ENCODE measurements around the gene OR4K2. TPM values are rescaled to one million over a fixed set of nuclear protein-coding genes. Genes with fewer than 3 reads are reported as not detected.

The OR4K2 gene
- total and polyA plus RNA-seq, 7 experiments from 2014 or later = not detected

DNA sequence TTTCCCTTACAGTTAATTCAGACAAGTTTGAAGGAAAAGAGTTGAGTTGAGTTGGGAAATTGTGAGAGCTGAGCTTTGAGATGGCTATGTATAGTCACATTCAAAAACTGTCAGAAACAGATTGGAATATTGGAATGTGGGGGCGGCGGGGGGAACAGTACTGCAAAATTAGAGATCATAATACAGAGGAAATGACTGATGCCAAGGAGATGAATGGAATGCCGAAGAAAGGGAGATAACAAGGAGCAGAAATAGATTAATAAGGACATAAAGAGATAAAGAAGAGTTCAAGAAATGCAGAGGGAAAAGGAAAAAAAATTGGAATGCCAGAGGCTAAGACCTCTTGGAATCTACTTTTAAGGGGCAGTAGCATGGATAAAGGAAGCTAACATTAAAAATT, 42.3 kb downstream of the OR4K2 start:
- Mint-ChIP-seq H3K4me3 (no peak overlapping the region), H3K27me3 (no peaks in the 10 kb centered on the region), H3K4me1 (no peaks in the 10 kb centered on the region), H3K36me3 (no peaks in the 10 kb centered on the region), H3K27ac (no peak overlapping the region), H3K9me3 (peaks cover 0 to 7% (median 0%) of the 10 kb centered on the region in 11 donors)
- ChIA-PET CTCF (no interaction called here), POLR2A (no interaction called here)
- no peaks in the 10 kb centered on the region for H3K9me3 ChIP-seq (ENCODE audit: control insufficient read depth in 2 of 3, low read length in 3 of 3)
- no peaks in the 10 kb centered on the region for H3K27me3 ChIP-seq (ENCODE audit: control insufficient read depth in 2 of 2, insufficient read depth in 2 of 2, low read length in 2 of 2)
- no peak overlapping the region for H3K4me3 ChIP-seq (ENCODE audit: low read length)
- H3K4me1 ChIP-seq (ENCODE audit: control insufficient read depth in 2 of 2, insufficient read depth in 2 of 2, low read length in 2 of 2) = no peaks in the 10 kb centered on the region
- intact Hi-C loops (cut with micrococcal nuclease) = no loop called here
- ATAC-seq (no peak), DNase-seq (no peak)
- H3K27ac ChIP-seq (ENCODE audit: low read depth, low read length) = no peak overlapping the region
- H3K36me3 ChIP-seq (ENCODE audit: control insufficient read depth in 2 of 3, insufficient read depth in 3 of 3, low read length in 3 of 3) = no peaks in the 10 kb centered on the region

DNA sequence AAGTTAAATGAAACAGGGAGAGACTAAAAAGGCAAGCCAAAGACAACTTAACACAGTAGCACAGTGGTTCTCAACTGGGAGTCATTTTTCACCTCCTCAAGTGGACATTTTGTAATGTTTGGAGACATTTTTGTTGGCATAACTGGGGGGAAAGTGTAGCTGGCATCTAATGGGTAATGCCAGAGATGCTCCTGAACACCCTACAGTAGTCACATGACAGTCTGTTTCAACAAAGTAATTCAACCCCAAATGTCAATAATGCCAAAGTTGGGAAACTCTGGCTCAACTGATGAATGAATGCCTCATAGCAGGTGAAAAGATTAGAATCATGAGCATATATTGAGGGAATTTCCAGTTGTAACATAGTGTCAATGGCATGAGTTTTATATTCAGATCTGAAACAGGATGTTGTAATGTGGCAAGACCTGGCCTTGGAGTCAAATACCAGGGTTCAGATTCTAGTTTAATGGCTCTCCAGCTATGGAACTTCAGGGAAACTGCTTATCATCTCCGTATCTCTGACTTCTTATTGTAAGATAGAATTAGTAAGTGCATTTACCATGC, 43.1 kb downstream of the OR4K2 start:
- DNase-seq = no peak
- intact Hi-C loops (cut with micrococcal nuclease) = no loop called here
- Mint-ChIP-seq H3K27ac (no peak overlapping the region), H3K4me3 (no peak overlapping the region), H3K27me3 (no peaks in the 10 kb centered on the region), H3K36me3 (no peaks in the 10 kb centered on the region), H3K4me1 (no peaks in the 10 kb centered on the region), H3K9me3 (peaks cover 0 to 4% (median 0%) of the 10 kb centered on the region in 11 donors)
- Histone ChIP-seq H3K27me3 (ENCODE audit: control insufficient read depth in 2 of 2, insufficient read depth in 2 of 2, low read length in 2 of 2) (no peaks in the 10 kb centered on the region), H3K36me3 (ENCODE audit: control insufficient read depth in 2 of 3, insufficient read depth in 3 of 3, low read length in 3 of 3) (no peaks in the 10 kb centered on the region), H3K4me1 (ENCODE audit: control insufficient read depth in 2 of 2, insufficient read depth in 2 of 2, low read length in 2 of 2) (no peaks in the 10 kb centered on the region), H3K4me3 (ENCODE audit: low read length) (no peak overlapping the region), H3K9me3 (ENCODE audit: control insufficient read depth in 2 of 3, low read length in 3 of 3) (no peaks in the 10 kb centered on the region), H3K27ac (ENCODE audit: low read depth, low read length) (no peak overlapping the region)
- ChIA-PET CTCF (no interaction called here), POLR2A (no interaction called here)
- ATAC-seq = no peak

DNA sequence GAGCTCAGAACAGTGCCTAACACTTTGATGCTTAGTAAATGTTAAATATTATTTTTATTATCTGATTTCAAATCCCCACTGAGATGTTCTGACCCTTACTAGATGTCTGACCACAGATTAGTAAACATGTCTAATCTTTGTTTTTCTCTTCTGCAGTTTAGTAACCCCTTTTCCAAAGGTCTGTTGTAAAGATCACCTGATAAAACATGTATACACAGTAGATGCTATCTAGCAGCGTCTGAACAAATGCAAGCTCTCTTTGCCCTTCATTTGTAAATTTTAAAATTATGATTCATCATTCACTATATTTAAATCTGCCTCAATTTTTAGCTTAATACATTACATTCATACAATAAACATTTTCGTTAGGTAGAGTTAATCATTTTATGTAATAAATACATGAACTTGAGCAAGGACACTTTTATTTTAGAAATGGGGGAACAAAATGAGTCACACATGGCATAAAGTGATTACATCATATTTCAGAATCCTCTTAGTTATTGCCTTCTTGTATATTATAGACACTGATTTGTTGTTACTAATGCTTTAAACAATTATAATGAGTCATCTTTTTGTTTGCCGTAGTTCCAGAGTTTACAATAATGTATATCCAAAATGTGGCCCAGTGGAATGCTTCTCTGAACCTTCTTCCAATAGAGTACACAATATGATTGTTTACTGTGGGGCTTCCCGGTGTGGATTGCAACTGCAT, 43.8 kb downstream of the OR4K2 start:
- H3K4me1 ChIP-seq (ENCODE audit: control insufficient read depth in 2 of 2, insufficient read depth in 2 of 2, low read length in 2 of 2) = no peaks in the 10 kb centered on the region
- H3K27me3 ChIP-seq (ENCODE audit: control insufficient read depth in 2 of 2, insufficient read depth in 2 of 2, low read length in 2 of 2) = no peaks in the 10 kb centered on the region
- Mint-ChIP-seq H3K27ac (no peak overlapping the region), H3K9me3 (no peaks in the 10 kb centered on the region), H3K27me3 (no peaks in the 10 kb centered on the region), H3K4me3 (no peak overlapping the region), H3K36me3 (no peaks in the 10 kb centered on the region), H3K4me1 (no peaks in the 10 kb centered on the region)
- H3K27ac ChIP-seq (ENCODE audit: low read depth, low read length) = no peak overlapping the region
- ATAC-seq (no peak), DNase-seq (no peak)
- intact Hi-C loops (cut with micrococcal nuclease) = no loop called here
- no peaks in the 10 kb centered on the region for H3K9me3 ChIP-seq (ENCODE audit: control insufficient read depth in 2 of 3, low read length in 3 of 3)
- CTCF ChIA-PET = no interaction called here
- no peaks in the 10 kb centered on the region for H3K36me3 ChIP-seq (ENCODE audit: control insufficient read depth in 2 of 3, insufficient read depth in 3 of 3, low read length in 3 of 3)
- POLR2A ChIA-PET = no interaction called here
- no peak overlapping the region for H3K4me3 ChIP-seq (ENCODE audit: low read length)

DNA sequence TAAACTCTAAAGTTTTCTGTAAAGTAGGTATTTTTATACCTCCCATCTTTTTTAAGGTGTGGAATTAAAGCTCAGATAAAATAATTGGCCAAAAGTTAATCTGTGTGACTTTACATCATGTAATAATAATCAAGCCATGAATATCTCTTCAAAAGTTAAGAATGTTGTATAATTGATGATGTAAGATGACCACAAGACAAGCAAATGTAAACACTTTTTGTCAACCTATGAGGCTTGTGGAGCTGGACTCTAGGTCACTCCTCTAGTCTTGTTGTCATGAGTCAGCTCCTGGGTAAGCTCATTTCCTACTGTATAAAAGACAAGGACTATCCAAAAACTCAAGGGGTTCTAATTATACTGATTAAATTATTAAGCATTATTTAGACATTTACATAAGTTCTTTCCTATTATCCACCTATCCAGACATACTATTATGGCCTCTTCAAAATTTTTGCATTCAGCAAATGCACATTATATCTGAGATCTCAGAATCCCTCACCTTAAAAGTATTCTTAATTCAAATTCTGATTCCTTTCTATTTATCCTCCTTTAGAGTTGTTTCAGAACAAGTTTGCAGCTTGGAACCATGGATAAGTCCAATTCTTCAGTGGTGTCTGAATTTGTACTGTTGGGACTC, 45.2 kb downstream of the OR4K2 start, which contains the start of gene OR4K5:
OR4K5 (plus strand) TSS at position 587 of the 637 bp plus-strand sequence; CDS start at position 587, 0 bp downstream.
- Mint-ChIP-seq H3K27ac (no peak within 1 kb of the TSS), H3K9me3 (peaks cover 0 to 2% (median 0%) of the 10 kb centered on the region in 11 donors), H3K4me1 (no peaks in the 10 kb centered on the region), H3K4me3 (no peak within 1 kb of the TSS), H3K27me3 (no peaks in the 10 kb centered on the region), H3K36me3 (no peaks in the 10 kb centered on the region)
- DNase-seq (no peak), ATAC-seq (no peak)
- Histone ChIP-seq H3K9me3 (ENCODE audit: control insufficient read depth in 2 of 3, low read length in 3 of 3) (no peaks in the 10 kb centered on the region), H3K4me3 (ENCODE audit: low read length) (no peak within 1 kb of the TSS), H3K27me3 (ENCODE audit: control insufficient read depth in 2 of 2, insufficient read depth in 2 of 2, low read length in 2 of 2) (no peaks in the 10 kb centered on the region), H3K36me3 (ENCODE audit: control insufficient read depth in 2 of 3, insufficient read depth in 3 of 3, low read length in 3 of 3) (no peaks in the 10 kb centered on the region), H3K4me1 (ENCODE audit: control insufficient read depth in 2 of 2, insufficient read depth in 2 of 2, low read length in 2 of 2) (no peaks in the 10 kb centered on the region), H3K27ac (ENCODE audit: low read depth, low read length) (no peak within 1 kb of the TSS)
- intact Hi-C loops (cut with micrococcal nuclease) = no loop called here
- CTCF ChIA-PET = no interaction called here
- POLR2A ChIA-PET = no interaction called here

DNA sequence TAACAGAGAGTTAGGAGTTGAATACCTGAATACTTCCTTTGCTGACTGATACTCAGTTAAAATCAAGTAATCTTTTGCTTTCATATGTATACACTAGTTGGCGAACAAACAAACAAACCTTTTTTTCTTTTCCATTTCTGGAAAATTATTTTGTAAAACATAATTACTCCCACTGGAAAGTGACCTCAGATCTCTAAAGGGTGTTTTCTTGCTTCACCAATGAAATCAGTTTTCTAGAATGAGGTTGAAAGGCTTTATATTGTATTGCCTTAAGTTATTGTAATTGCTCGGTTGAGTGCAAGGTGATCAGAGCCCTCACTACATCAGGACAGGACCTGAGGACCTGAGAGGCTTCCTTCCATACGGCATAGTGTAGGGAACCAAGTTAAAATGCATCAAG, 55.7 kb downstream of the OR4K2 start, which contains the start of gene OR4K1:
OR4K1 (plus strand) TSS at position 301 of the 400 bp plus-strand sequence. CDS start 4,750 bp downstream, outside the sequence.
- no peaks in the 10 kb centered on the region for H3K27me3 ChIP-seq (ENCODE audit: control insufficient read depth in 2 of 2, insufficient read depth in 2 of 2, low read length in 2 of 2)
- H3K36me3 Mint-ChIP-seq = no peaks in the 10 kb centered on the region
- H3K36me3 ChIP-seq (ENCODE audit: control insufficient read depth in 2 of 3, insufficient read depth in 3 of 3, low read length in 3 of 3) = no peaks in the 10 kb centered on the region
- H3K27ac ChIP-seq (ENCODE audit: low read depth, low read length) = no peak within 1 kb of the TSS
- H3K4me3 ChIP-seq (ENCODE audit: low read length) = no peak within 1 kb of the TSS
- no peak for DNase-seq
- peaks cover 0 to 4% (median 0%) of the 10 kb centered on the region in 5 donors for H3K27me3 Mint-ChIP-seq
- POLR2A ChIA-PET = no interaction called here
- H3K4me1 Mint-ChIP-seq = no peaks in the 10 kb centered on the region
- no peak within 1 kb of the TSS for H3K27ac Mint-ChIP-seq
- H3K9me3 ChIP-seq (ENCODE audit: control insufficient read depth in 2 of 3, low read length in 3 of 3) = no peaks in the 10 kb centered on the region
- CTCF ChIA-PET = no interaction called here
- no peaks in the 10 kb centered on the region for H3K4me1 ChIP-seq (ENCODE audit: control insufficient read depth in 2 of 2, insufficient read depth in 2 of 2, low read length in 2 of 2)
- ATAC-seq = no peak
- H3K4me3 Mint-ChIP-seq = no peak within 1 kb of the TSS
- intact Hi-C loops (cut with micrococcal nuclease) = no loop called here
- peaks cover 0 to 6% (median 0%) of the 10 kb centered on the region in 11 donors for H3K9me3 Mint-ChIP-seq

Other genes with a start within 250 kb of the OR4K2 start
- not detected for gene OR11H2, start 161.3 kb upstream of the OR4K2 start, total RNA-seq
- not detected for gene OR11H2, start 161.3 kb upstream of the OR4K2 start, polyA plus RNA-seq
- gene OR4Q3, start 131.6 kb upstream of the OR4K2 start, total RNA-seq = not detected
- not detected for gene OR4Q3, start 131.6 kb upstream of the OR4K2 start, polyA plus RNA-seq
- gene OR4M1, start 101.6 kb upstream of the OR4K2 start, total RNA-seq = not detected
- not detected for gene OR4M1, start 101.6 kb upstream of the OR4K2 start, polyA plus RNA-seq
- gene OR4N2, start 71.4 kb upstream of the OR4K2 start, total RNA-seq = not detected
- not detected for gene OR4N2, start 71.4 kb upstream of the OR4K2 start, polyA plus RNA-seq
- gene OR4K5, start 45.5 kb downstream of the OR4K2 start, total RNA-seq = not detected
- gene OR4K5, start 45.5 kb downstream of the OR4K2 start, polyA plus RNA-seq = not detected
- not detected for gene OR4K1, start 55.8 kb downstream of the OR4K2 start, total RNA-seq
- not detected for gene OR4K1, start 55.8 kb downstream of the OR4K2 start, polyA plus RNA-seq
- not detected for gene OR4K15, start 100.4 kb downstream of the OR4K2 start, total RNA-seq
- not detected for gene OR4K15, start 100.4 kb downstream of the OR4K2 start, polyA plus RNA-seq
- not detected for gene OR4Q2, start 127.0 kb downstream of the OR4K2 start, total RNA-seq
- gene OR4Q2, start 127.0 kb downstream of the OR4K2 start, polyA plus RNA-seq = not detected
- not detected for gene OR4K14, start 144.2 kb downstream of the OR4K2 start, total RNA-seq
- not detected for gene OR4K14, start 144.2 kb downstream of the OR4K2 start, polyA plus RNA-seq
- not detected for gene OR4K13, start 160.9 kb downstream of the OR4K2 start, total RNA-seq
- not detected for gene OR4K13, start 160.9 kb downstream of the OR4K2 start, polyA plus RNA-seq
- not detected for gene OR4L1, start 184.9 kb downstream of the OR4K2 start, total RNA-seq
- gene OR4L1, start 184.9 kb downstream of the OR4K2 start, polyA plus RNA-seq = not detected
- gene OR4K17, start 235.6 kb downstream of the OR4K2 start, total RNA-seq = not detected
- not detected for gene OR4K17, start 235.6 kb downstream of the OR4K2 start, polyA plus RNA-seq

Data from naive thymus-derived CD4-positive, alpha-beta T cell (primary cell).